SU-DHL-6 (cell line): Measurements from ENCODE around the gene AMPD3.

Source experiments
- H2AFZ ChIP-seq: fragments of 200-600 bp; sonication (generic); 2 replicates; pipeline ENCODE4 v1.6.1; 2014; ENCODE audit warnings: low read depth, mild to moderate bottlenecking, moderate library complexity, mixed read lengths, antibody characterized with exemption, low read length; ENCODE audit not compliant: severe bottlenecking
- H3F3A ChIP-seq: fragments of 200-600 bp; shearing (Covaris generic); 2 replicates; pipeline ENCODE4 v1.6.0; 2016; ENCODE audit warnings: antibody characterized with exemption, mild to moderate bottlenecking; ENCODE audit not compliant: insufficient read depth
- H3K27ac ChIP-seq: fragments of 200-600 bp; sonication (generic); 2 replicates; pipeline ENCODE4 v1.5.1; 2016; ENCODE audit warnings: low read depth, mild to moderate bottlenecking, low read length, moderate library complexity, mixed read lengths
- H3K27me3 ChIP-seq: fragments of 200-600 bp; sonication (generic), shearing (Covaris generic); 2 replicates; pipeline ENCODE4 v1.6.0; 2014; ENCODE audit warnings: mild to moderate bottlenecking, low read length
- H3K36me3 ChIP-seq: fragments of 200-600 bp; sonication (generic); 2 replicates; pipeline ENCODE4 v1.6.1; 2014; ENCODE audit warnings: mild to moderate bottlenecking, low read length, mixed read lengths
- H3K4me2 ChIP-seq: fragments of 300-600, 200-600 bp; shearing (Covaris generic), sonication (generic); 2 replicates; pipeline ENCODE4 v1.6.0; 2014; ENCODE audit warnings: low read length, low read depth, mild to moderate bottlenecking; ENCODE audit not compliant: poor library complexity, severe bottlenecking
- H3K4me3 ChIP-seq: fragments of 200-600 bp; sonication (generic); 2 replicates; pipeline ENCODE4 v1.5.1; 2014; ENCODE audit warnings: antibody characterized with exemption, low read length, mild to moderate bottlenecking, mixed read lengths; ENCODE audit not compliant: insufficient read depth, poor library complexity, severe bottlenecking
- H3K79me2 ChIP-seq: fragments of 200-600 bp; sonication (generic); 2 replicates; pipeline ENCODE4 v1.6.1; 2014; ENCODE audit warnings: mild to moderate bottlenecking, low read length, moderate library complexity; ENCODE audit not compliant: insufficient read depth
- H3K9ac ChIP-seq: fragments of 200-600 bp; sonication (generic); 2 replicates; pipeline ENCODE4 v1.7.0; 2014; ENCODE audit warnings: mild to moderate bottlenecking, low read length
- H3K9me2 ChIP-seq: fragments of 200-600 bp; sonication (generic); replicated peaks from 2 replicates; pipeline ENCODE4 v1.6.1; 2014; ENCODE audit warnings: low read length; ENCODE audit not compliant: insufficient read depth
- H3K9me3 ChIP-seq: fragments of 200-600 bp; sonication (generic); 2 replicates; pipeline ENCODE4 v1.6.1; 2014; ENCODE audit warnings: low read length, mixed read lengths; ENCODE audit not compliant: insufficient read depth
- H4K20me1 ChIP-seq: fragments of 200-600 bp; sonication (generic); 2 replicates; pipeline ENCODE4 v1.6.1; 2014; ENCODE audit warnings: low read depth, mild to moderate bottlenecking, antibody characterized with exemption, low read length, moderate library complexity, mixed read lengths
- CTCF ChIP-seq: fragments of 200-600 bp; sonication (generic); IDR thresholded peaks from one replicate; pipeline ENCODE4 v1.5.1; 2017; ENCODE audit warnings: antibody characterized with exemption, mild to moderate bottlenecking, low read length, moderate library complexity; ENCODE audit not compliant: insufficient read depth, poor library complexity, severe bottlenecking
- EZH2phosphoT487 ChIP-seq: fragments of 200-600 bp; sonication (generic), shearing (Covaris generic); conservative IDR thresholded peaks from 2 replicates; pipeline ENCODE4 v1.6.1; 2018; ENCODE audit warnings: mild to moderate bottlenecking, antibody characterized with exemption, low read length, moderate library complexity, mixed read lengths

Gene AMPD3

DNA sequence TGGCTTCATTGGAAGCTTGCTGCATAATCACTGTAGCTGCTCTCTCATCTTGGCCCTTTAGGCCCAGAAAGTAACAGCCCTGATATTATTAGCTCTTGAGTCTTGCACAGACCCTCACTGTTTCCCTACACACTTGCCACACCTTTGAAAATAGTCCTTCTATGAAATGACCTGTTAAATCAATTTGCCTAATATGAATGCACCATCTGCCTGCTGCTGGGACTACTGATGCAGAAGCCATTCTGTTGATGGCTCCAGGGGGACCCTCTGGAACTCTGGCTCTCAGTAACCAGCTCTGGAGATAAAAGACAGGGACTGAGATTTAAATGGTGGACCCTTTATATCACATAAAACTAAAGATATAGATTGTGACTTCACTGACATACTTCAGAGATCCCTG, 14.7 kb upstream of the AMPD3 start:
- H3K27ac ChIP-seq = no peak overlapping the region
- H3K4me3 ChIP-seq = no peak overlapping the region
- no peaks in the 10 kb centered on the region for H3K9me2 ChIP-seq
- 0 out of 2 replicates have a peak, but pooled peaks cover 8% of the 10 kb centered on the region for H3F3A ChIP-seq
- no peaks in the 10 kb centered on the region for H3K9me3 ChIP-seq
- H2AFZ ChIP-seq = no peak overlapping the region
- H3K79me2 ChIP-seq = no peaks in the 10 kb centered on the region
- TF ChIP-seq EZH2phosphoT487 = no peak
- TF ChIP-seq CTCF = no peak
- H3K4me2 ChIP-seq = no peak overlapping the region
- no peaks in the 10 kb centered on the region for H4K20me1 ChIP-seq
- H3K27me3 ChIP-seq = no peaks in the 10 kb centered on the region
- no peaks in the 10 kb centered on the region for H3K36me3 ChIP-seq
- H3K9ac ChIP-seq = no peak overlapping the region

DNA sequence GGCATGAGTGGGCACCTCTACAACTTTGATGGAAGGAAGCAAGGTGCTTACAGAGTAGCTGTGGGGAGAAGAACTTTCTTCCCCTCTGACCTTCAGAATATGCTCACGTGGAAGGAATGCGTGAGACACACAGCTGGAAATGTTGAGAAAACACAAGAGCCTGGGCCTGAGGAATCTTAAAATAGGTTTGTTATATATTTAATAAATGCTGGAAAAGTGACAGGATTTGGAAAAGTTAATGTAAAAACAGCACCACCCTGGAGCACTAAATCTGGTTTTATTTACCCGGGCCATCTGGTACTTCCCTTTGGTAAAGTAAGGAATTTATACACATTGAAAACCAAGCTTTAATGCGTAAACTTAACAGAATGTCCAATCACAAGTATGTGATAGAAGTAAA, 14.0 kb upstream of the AMPD3 start:
- Histone ChIP-seq H3F3A (0 out of 2 replicates have a peak, but pooled peaks cover 8% of the 10 kb centered on the region), H3K27ac (no peak overlapping the region), H3K9me3 (no peaks in the 10 kb centered on the region), H3K4me2 (no peak overlapping the region), H4K20me1 (no peaks in the 10 kb centered on the region), H3K36me3 (no peaks in the 10 kb centered on the region), H3K4me3 (no peak overlapping the region), H2AFZ (no peak overlapping the region), H3K27me3 (no peaks in the 10 kb centered on the region), H3K9ac (no peak overlapping the region), H3K9me2 (no peaks in the 10 kb centered on the region), H3K79me2 (no peaks in the 10 kb centered on the region)
- no peak for TF ChIP-seq CTCF
- no peak for TF ChIP-seq EZH2phosphoT487

DNA sequence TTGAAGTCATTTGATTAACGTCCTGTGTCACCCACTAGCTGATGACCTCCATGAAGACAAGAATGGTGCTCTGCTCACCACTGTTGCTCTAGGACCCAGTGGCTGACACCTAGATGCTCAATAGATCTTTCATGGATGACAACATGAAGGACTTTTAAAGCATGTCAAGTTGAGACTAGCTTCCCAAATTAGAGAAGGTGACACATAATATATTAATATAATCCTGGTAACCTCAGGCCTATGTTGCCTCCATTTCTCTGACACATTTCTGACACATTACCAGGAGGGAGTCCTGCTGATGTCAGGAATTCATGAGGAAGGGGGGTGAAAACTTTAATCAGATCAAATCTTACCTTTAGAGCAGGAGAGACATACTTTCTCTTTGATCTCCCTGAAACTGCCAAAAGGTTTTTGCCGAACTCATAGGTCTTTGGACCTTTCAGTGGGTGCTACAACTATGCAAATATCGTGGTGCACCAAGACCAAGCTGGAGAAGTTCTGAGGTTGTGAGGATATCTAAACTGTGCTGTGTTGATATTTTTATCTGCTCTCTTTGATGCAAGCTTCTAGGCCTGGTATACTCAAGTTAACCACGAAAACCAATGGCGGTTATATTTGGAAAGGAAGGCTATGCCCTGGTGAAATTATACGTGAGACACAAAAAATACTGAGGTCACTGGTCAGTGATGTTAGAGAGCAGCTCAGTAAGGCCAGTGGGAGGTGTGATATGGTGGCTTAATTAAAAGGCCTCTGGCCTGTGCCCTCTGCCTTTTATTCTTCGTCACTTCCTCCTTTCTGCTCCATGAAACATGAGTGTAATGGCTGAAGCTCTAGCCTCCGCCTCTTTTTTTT, 13.2 kb upstream of the AMPD3 start:
- 0 out of 2 replicates have a peak, but pooled peaks cover 8% of the 10 kb centered on the region for H3F3A ChIP-seq
- H3K9me3 ChIP-seq = no peaks in the 10 kb centered on the region
- H3K9me2 ChIP-seq = no peaks in the 10 kb centered on the region
- peak overlapping the region; percentile 39 for H3K4me2 ChIP-seq
- TF ChIP-seq EZH2phosphoT487 (peak; percentile 99), CTCF (no peak)
- H2AFZ ChIP-seq = no peak overlapping the region
- H3K79me2 ChIP-seq = no peaks in the 10 kb centered on the region
- no peaks in the 10 kb centered on the region for H4K20me1 ChIP-seq
- H3K4me3 ChIP-seq = no peak overlapping the region
- no peaks in the 10 kb centered on the region for H3K36me3 ChIP-seq
- H3K27me3 ChIP-seq = no peaks in the 10 kb centered on the region
- H3K9ac ChIP-seq = no peak overlapping the region
- H3K27ac ChIP-seq = no peak overlapping the region
